ENCODE data around the gene AXIN1. TPM values are rescaled to one million over a fixed set of nuclear protein-coding genes. Genes with fewer than 3 reads are reported as not detected.

AXIN1 gene
- total RNA-seq, 1 donor from 2014 or later: 22.4 TPM

- Histone ChIP-seq H3K36me3 (peaks cover 71% of the 10 kb centered on the region), H3K27me3 (ENCODE audit: low read depth) (no peaks in the 10 kb centered on the region), H3K4me1 (no peaks in the 10 kb centered on the region), H3K4me3 (no peak overlapping the region), H3K9me3 (no peaks in the 10 kb centered on the region), H3K27ac (no peak overlapping the region)
- intact Hi-C loops (cut with DNase I): no loop called here
- DNase-seq (no peak), ATAC-seq (no peak)
- no peak for TF ChIP-seq CTCF (IDR thresholded peaks at IDR 0.05)
These were observed 61.0 kb downstream of the AXIN1 start for GRCh38 chr16:291539-291938.

DNA sequence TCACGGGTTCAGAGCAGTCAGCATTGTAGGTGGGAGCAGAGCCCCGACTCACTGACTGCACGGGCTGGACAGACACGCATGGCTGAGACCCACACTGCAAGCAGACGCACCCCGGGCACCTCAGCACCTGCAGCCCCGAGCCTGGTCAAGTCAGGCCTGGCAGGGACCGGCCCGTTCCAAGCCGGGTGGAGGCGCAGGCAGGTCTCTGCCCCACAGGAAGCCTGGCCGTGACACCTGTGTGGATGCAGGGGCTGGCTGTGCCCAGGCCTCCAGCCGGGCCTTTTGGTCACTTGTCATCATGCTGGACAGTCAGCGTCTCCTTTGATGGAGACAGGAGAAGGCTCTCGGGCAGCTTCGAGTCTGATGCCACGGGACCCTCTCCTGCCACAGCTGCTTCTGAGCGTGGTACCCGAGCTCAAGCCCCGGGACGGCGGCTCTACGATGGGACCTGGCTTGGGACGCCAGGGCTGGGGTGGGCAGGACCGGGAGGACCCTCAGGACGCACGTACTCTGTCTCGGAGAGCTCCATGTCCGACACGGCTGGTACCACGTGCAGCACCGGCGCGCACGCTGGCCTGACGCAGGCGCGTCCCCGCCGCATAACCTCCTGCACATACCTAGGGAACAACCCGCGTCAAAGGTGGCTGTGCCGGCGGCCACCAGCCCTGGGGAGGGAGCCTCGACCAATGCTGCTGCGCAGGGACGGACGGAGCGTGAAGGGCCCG is 61.7 kb downstream of the AXIN1 start:
- H3K36me3 ChIP-seq: peaks cover 65% of the 10 kb centered on the region
- ATAC-seq: no peak

DNA sequence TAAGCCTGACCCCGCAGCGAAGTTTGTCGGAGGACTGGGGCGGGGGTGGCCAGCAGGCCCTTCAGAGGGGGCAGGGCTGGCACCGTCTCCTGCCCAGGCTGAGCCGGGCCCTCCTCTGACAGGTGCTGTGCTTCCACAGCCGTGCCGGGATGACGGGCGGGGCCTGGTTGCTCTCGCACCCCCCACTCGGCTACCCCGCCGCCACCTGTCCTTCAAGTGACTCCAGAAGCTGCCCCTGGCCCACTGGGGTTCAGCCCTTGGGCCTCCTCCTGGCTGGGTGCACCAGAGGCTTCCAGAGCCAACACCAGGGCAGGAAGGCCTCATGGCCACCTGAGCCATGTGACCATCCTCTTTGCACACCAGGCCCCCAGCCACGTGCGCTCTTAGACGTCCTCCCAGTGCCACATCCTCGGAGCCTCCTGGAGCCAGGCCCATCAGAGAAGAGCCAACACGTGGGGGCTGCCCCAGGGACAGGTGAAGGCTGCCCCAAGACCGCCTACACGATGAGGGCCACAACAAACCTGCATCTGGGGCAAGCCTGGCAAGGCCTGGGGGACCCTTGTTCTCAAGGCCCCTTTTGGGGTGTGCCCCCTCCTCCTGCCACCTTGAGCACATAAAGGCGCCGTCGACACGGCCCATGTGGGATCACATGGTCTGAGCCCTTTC is 62.4 kb downstream of the AXIN1 start:
- Histone ChIP-seq H3K27me3 (ENCODE audit: low read depth) (no peaks in the 10 kb centered on the region), H3K4me3 (no peak overlapping the region), H3K27ac (no peak overlapping the region), H3K36me3 (peaks cover 65% of the 10 kb centered on the region), H3K9me3 (no peaks in the 10 kb centered on the region), H3K4me1 (no peaks in the 10 kb centered on the region)
- ATAC-seq (no peak), DNase-seq (no peak)
- TF ChIP-seq CTCF (IDR thresholded peaks at IDR 0.05): no peak
- intact Hi-C loops (cut with DNase I): no loop called here

More for the DNA sequence above, 61.7 kb downstream of the AXIN1 start:
- intact Hi-C loops (cut with DNase I): no loop called here
- Histone ChIP-seq H3K4me3 (no peak overlapping the region), H3K27me3 (ENCODE audit: low read depth) (no peaks in the 10 kb centered on the region), H3K4me1 (no peaks in the 10 kb centered on the region), H3K27ac (no peak overlapping the region), H3K9me3 (no peaks in the 10 kb centered on the region)
- no peak for DNase-seq
- TF ChIP-seq CTCF (IDR thresholded peaks at IDR 0.05): no peak

GRCh38 chr16:289395-289997 is 63.0 kb downstream of the AXIN1 start:
- no peak for DNase-seq
- no peak for ATAC-seq
- H3K4me1 ChIP-seq: no peaks in the 10 kb centered on the region
- no peak overlapping the region for H3K27ac ChIP-seq
- H3K9me3 ChIP-seq: no peaks in the 10 kb centered on the region
- H3K27me3 ChIP-seq (ENCODE audit: low read depth): no peaks in the 10 kb centered on the region
- intact Hi-C loops (cut with DNase I): no loop called here
- no peak overlapping the region for H3K4me3 ChIP-seq
- TF ChIP-seq CTCF (IDR thresholded peaks at IDR 0.05): no peak
- peaks cover 65% of the 10 kb centered on the region for H3K36me3 ChIP-seq

DNA sequence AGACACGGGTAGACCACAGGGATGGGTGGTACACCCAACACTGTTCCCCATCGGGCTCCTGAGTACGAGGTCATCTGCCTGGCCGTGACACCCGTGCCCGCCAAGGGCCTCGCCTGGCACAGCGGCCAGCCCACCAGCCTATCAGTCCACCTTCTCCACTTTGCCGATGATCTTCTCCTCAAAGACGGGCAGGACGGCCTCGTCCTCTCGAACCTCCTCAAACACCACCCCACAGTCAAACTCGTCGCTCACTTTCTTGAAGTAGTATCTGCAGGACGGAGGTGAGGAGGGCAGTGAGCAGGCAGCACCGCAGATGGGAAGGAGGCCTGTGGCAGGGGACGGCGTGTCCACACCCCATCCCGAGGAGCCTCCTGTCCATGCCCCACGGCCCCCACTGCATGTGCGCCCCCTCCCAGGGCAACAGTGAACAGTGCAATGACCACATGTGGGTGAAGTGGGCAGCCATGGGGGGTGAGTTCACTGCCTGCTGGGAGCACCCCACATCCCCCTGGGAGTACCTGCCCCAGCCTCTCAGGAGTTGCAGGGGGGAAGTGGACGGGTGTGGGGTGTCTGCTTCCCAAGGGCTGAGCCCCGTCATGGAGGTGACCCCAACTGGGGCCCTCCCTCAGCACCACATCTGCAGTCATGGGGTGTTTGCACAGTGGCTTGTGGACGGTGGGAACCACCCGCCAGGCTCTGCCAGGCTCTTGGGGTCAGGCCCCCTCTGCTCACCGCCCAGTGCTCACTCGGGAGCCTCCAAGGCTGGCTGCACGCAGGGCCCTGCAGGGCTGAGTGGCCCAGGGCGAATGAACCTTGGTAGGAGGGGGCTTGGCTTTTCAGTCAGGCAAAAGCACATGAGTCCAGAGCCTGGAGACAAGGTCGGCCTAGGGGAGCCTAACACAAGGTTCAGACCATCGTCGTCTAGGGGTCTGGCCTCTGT is 64.3 kb downstream of the AXIN1 start:
- ATAC-seq (no peak), DNase-seq (no peak)
- H3K27ac ChIP-seq: no peak overlapping the region
- no peaks in the 10 kb centered on the region for H3K27me3 ChIP-seq (ENCODE audit: low read depth)
- intact Hi-C loops (cut with DNase I): no loop called here
- H3K4me1 ChIP-seq: no peaks in the 10 kb centered on the region
- TF ChIP-seq CTCF (IDR thresholded peaks at IDR 0.05): no peak
- H3K4me3 ChIP-seq: no peak overlapping the region
- H3K36me3 ChIP-seq: peaks cover 60% of the 10 kb centered on the region
- H3K9me3 ChIP-seq: no peaks in the 10 kb centered on the region

Measured in lower lobe of right lung (tissue), 2 donors.